Body of pancreas (tissue), 4 donors: ENCODE results near the gene SNX25. TPM values are rescaled to one million over a fixed set of nuclear protein-coding genes. Genes with fewer than 3 reads are reported as not detected.

Experiments used
- ATAC-seq: fragments of 150-250 bp; one replicate; pipeline ENCODE4 v1.9.1; 2016
- DNase-seq, 4 donors: peaks; one replicate each; pipeline ENCODE4 v3.0.0-alpha.2; 2019
- H3K27ac ChIP-seq, 4 donors: fragments of 200-600 bp; sonication (generic); 1 replicate in 3 of 4; 2 replicates in 1 of 4; pipeline versions ENCODE4 v1.5.1 to v1.6.1; 2016 to 2019; ENCODE audit warnings: mild to moderate bottlenecking in 1 of 4, mixed read lengths in 1 of 4, moderate library complexity in 1 of 4
- H3K27me3 ChIP-seq, 2 donors: fragments of 200-600 bp; sonication (generic); one replicate each; pipeline ENCODE4 v1.6.0; 2016; ENCODE audit warnings: mild to moderate bottlenecking in 1 of 2
- H3K36me3 ChIP-seq, 2 donors: fragments of 200-600 bp; sonication (generic); replicated peaks in 1 of 2; 2 replicates each; pipeline ENCODE4 v1.5.1; 2016; ENCODE audit warnings: low read depth in 2 of 2; ENCODE audit not compliant: insufficient read depth in 1 of 2
- H3K4me1 ChIP-seq: fragments of 200-600 bp; sonication (generic); one replicate; pipeline ENCODE4 v1.6.0; 2016
- H3K4me3 ChIP-seq, 2 donors: fragments of 200-600 bp; sonication (generic); 1 replicate in 1 of 2; 2 replicates in 1 of 2; pipeline ENCODE4 v1.5.1; 2016 to 2019
- H3K9me3 ChIP-seq, 3 donors: fragments of 200-600 bp; sonication (generic); 1 replicate in 2 of 3; 2 replicates in 1 of 3; pipeline ENCODE4 v1.5.1; 2016
- CTCF ChIP-seq, 7 experiments: fragments of 450-650 bp in 4 of 7; fragments of 200-600 bp in 3 of 7; sonication (generic) in 3 of 7; IDR thresholded peaks; one replicate each; pipeline ENCODE4 v1.5.1; 2016 to 2019; ENCODE audit warnings: antibody characterized with exemption in 7 of 7
- POLR2A ChIP-seq, 3 donors: fragments of 450-650 bp; IDR thresholded peaks; one replicate each; pipeline ENCODE4 v1.6.1; 2016; ENCODE audit warnings: antibody characterized with exemption in 3 of 3, mild to moderate bottlenecking in 2 of 3
- WGBS, 2 donors: methylation state at CpG; one replicate each; pipeline ENCODE4 v1.1.5; 2017; 5-methylcytosine and 5-hydroxymethylcytosine counted together
- intact Hi-C: fragments of 100-400 bp; cut with DNase I; formaldehyde crosslinking; loops from one replicate; pipeline ENCODE4 v1.15.1; 2023
- total RNA-seq, 2 donors: library from RNA; depleted of rRNA; stranded (reverse); fragments of >200 nt; gene quantifications; one replicate each; pipeline ENCODE4 v1.1.0, GENCODE V29; 2016

Gene SNX25
- total RNA-seq, 2 donors from 2014 or later, result 16.6 to 25.7 TPM

- intact Hi-C loops, result no loop called here
- TF ChIP-seq CTCF (IDR thresholded peaks at IDR 0.05) (no peak), POLR2A (IDR thresholded peaks at IDR 0.05) (no peak)
- DNase-seq, result no peak
- Histone ChIP-seq H3K27ac (no peak overlapping the region), H3K4me1 (no peaks in the 10 kb centered on the region), H3K36me3 (no peaks in the 10 kb centered on the region), H3K4me3 (no peak overlapping the region), H3K27me3 (no peaks in the 10 kb centered on the region), H3K9me3 (no peaks in the 10 kb centered on the region)
- ATAC-seq, result no peak
- WGBS, 2 donors, result 82 to 86% methylated on average over 6 of the region's 6 CpGs
Measured at GRCh38 chr4:185290018-185290607, 80.7 kb downstream of the SNX25 start.

DNA sequence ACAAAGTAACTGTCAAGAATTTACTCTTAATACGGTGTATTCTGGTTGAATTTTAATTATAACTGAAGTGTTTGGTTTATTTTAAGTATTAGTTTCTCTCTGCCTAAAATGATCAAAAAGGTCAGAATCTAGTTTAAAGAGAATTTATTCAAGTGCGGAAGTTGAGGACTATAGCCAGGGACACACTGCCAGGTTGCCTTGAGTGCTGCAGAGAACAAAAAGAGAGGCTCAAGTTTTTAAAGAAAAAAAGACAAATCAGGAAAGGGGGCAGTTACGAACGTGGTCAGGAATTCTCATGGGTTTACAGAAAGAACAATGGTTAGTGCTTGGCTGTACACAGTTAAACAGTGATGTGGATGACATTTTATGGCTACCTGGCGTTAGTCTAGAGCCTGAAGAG, 81.3 kb downstream of the SNX25 start:
- no peak for ATAC-seq
- H3K4me1 ChIP-seq, result no peaks in the 10 kb centered on the region
- no peaks in the 10 kb centered on the region for H3K27me3 ChIP-seq
- WGBS, 2 donors, result 57 to 81% methylated on average over 5 of the region's 5 CpGs
- intact Hi-C loops, result no loop called here
- H3K9me3 ChIP-seq, result no peaks in the 10 kb centered on the region
- no peak overlapping the region for H3K27ac ChIP-seq
- no peaks in the 10 kb centered on the region for H3K36me3 ChIP-seq
- DNase-seq, result no peak
- H3K4me3 ChIP-seq, result no peak overlapping the region
- TF ChIP-seq CTCF (IDR thresholded peaks at IDR 0.05) (no peak), POLR2A (IDR thresholded peaks at IDR 0.05) (no peak)

GRCh38 chr4:185293202-185293601, 83.8 kb downstream of the SNX25 start:
- H3K9me3 ChIP-seq, result no peaks in the 10 kb centered on the region
- H3K4me1 ChIP-seq, result no peaks in the 10 kb centered on the region
- no peaks in the 10 kb centered on the region for H3K36me3 ChIP-seq
- no peak overlapping the region for H3K27ac ChIP-seq
- intact Hi-C loops, result no loop called here
- no peak for TF ChIP-seq POLR2A (IDR thresholded peaks at IDR 0.05)
- TF ChIP-seq CTCF (IDR thresholded peaks at IDR 0.05), result no peak
- DNase-seq (no peak), ATAC-seq (no peak)
- 94 to 96% methylated on average over 1 of the region's 1 CpG for WGBS, 2 donors
- no peaks in the 10 kb centered on the region for H3K27me3 ChIP-seq
- no peak overlapping the region for H3K4me3 ChIP-seq

GRCh38 chr4:185296665-185297460, 87.5 kb downstream of the SNX25 start:
- Histone ChIP-seq H3K27me3 (no peaks in the 10 kb centered on the region), H3K9me3 (no peaks in the 10 kb centered on the region), H3K4me1 (no peaks in the 10 kb centered on the region), H3K27ac (no peak overlapping the region), H3K4me3 (no peak overlapping the region), H3K36me3 (no peaks in the 10 kb centered on the region)
- no peak for TF ChIP-seq POLR2A (IDR thresholded peaks at IDR 0.05)
- TF ChIP-seq CTCF (IDR thresholded peaks at IDR 0.05), result no peak
- WGBS, 2 donors, result 94% methylated on average over 6 of the region's 6 CpGs
- DNase-seq (no peak), ATAC-seq (no peak)
- intact Hi-C loops, result no loop called here
